Measurements from ENCODE around the gene PLS3.

The PLS3 gene

DNA sequence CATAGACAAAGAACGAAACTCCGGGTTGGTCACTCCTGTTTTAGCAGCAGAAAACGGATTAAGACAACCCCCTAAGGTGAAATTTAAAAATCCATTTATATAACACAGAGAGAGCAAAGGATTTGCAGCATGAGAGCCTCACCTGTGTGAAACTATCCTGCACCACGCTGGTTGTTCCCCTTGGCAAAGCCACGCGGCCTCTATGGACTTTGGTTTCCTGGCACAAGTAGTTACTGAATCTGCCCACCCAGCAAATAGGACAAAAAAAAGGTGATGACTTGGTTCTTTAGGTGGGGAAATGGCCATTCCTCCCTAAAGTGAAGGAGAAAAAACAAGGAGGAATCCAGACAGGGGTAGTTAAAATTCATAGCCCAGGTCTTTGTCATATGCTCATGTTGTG is 133.1 kb downstream of the PLS3 start:
- no peak overlapping the region for H3K4me2 ChIP-seq (ENCODE audit: low read depth, low read length, poor library complexity, severe bottlenecking)
- H3K36me3 ChIP-seq (ENCODE audit: low read length), result no peaks in the 10 kb centered on the region
- no peaks in the 10 kb centered on the region for H4K20me1 ChIP-seq (ENCODE audit: low read depth, low read length)
- H3K4me3 ChIP-seq (ENCODE audit: insufficient read depth, low read length, poor library complexity, severe bottlenecking), result no peak overlapping the region
- no peaks in the 10 kb centered on the region for H3K9me3 ChIP-seq (ENCODE audit: insufficient read depth, low read length)
- H3K9me2 ChIP-seq (replicated peaks; ENCODE audit: insufficient read depth, low read length), result no peaks in the 10 kb centered on the region
- no peaks in the 10 kb centered on the region for H3K79me2 ChIP-seq (ENCODE audit: insufficient read depth, low read length)
- no peak overlapping the region for H3K9ac ChIP-seq (ENCODE audit: low read length)
- no peak overlapping the region for H2AFZ ChIP-seq (ENCODE audit: low read depth, low read length, severe bottlenecking)
- no peaks in the 10 kb centered on the region for H3F3A ChIP-seq (ENCODE audit: insufficient read depth)
- H3K27me3 ChIP-seq (ENCODE audit: low read length), result no peaks in the 10 kb centered on the region
- H3K27ac ChIP-seq (ENCODE audit: low read depth, low read length), result no peak overlapping the region
- TF ChIP-seq CTCF (IDR thresholded peaks at IDR 0.05; ENCODE audit: insufficient read depth, low read length, poor library complexity, severe bottlenecking) (no peak), EZH2phosphoT487 (conservative IDR thresholded peaks at IDR 0.05; ENCODE audit: low read length) (no peak)

GRCh38 chrX:115696039-115696438 is 135.1 kb downstream of the PLS3 start:
- Histone ChIP-seq H3K27me3 (ENCODE audit: low read length) (no peaks in the 10 kb centered on the region), H3K9me3 (ENCODE audit: insufficient read depth, low read length) (no peaks in the 10 kb centered on the region), H4K20me1 (ENCODE audit: low read depth, low read length) (no peaks in the 10 kb centered on the region), H3K36me3 (ENCODE audit: low read length) (no peaks in the 10 kb centered on the region), H3K9me2 (replicated peaks; ENCODE audit: insufficient read depth, low read length) (no peaks in the 10 kb centered on the region), H3K79me2 (ENCODE audit: insufficient read depth, low read length) (no peaks in the 10 kb centered on the region), H3K4me3 (ENCODE audit: insufficient read depth, low read length, poor library complexity, severe bottlenecking) (no peak overlapping the region), H2AFZ (ENCODE audit: low read depth, low read length, severe bottlenecking) (no peak overlapping the region), H3K27ac (ENCODE audit: low read depth, low read length) (no peak overlapping the region), H3K4me2 (ENCODE audit: low read depth, low read length, poor library complexity, severe bottlenecking) (no peak overlapping the region), H3K9ac (ENCODE audit: low read length) (no peak overlapping the region), H3F3A (ENCODE audit: insufficient read depth) (no peaks in the 10 kb centered on the region)
- TF ChIP-seq EZH2phosphoT487 (conservative IDR thresholded peaks at IDR 0.05; ENCODE audit: low read length) (no peak), CTCF (IDR thresholded peaks at IDR 0.05; ENCODE audit: insufficient read depth, low read length, poor library complexity, severe bottlenecking) (no peak)

GRCh38 chrX:115696939-115697338 is 136.0 kb downstream of the PLS3 start:
- no peaks in the 10 kb centered on the region for H3K79me2 ChIP-seq (ENCODE audit: insufficient read depth, low read length)
- no peaks in the 10 kb centered on the region for H3K9me3 ChIP-seq (ENCODE audit: insufficient read depth, low read length)
- H3K9me2 ChIP-seq (replicated peaks; ENCODE audit: insufficient read depth, low read length), result no peaks in the 10 kb centered on the region
- H3K4me3 ChIP-seq (ENCODE audit: insufficient read depth, low read length, poor library complexity, severe bottlenecking), result no peak overlapping the region
- H3K9ac ChIP-seq (ENCODE audit: low read length), result no peak overlapping the region
- H3K27me3 ChIP-seq (ENCODE audit: low read length), result no peaks in the 10 kb centered on the region
- TF ChIP-seq CTCF (IDR thresholded peaks at IDR 0.05; ENCODE audit: insufficient read depth, low read length, poor library complexity, severe bottlenecking), result no peak
- TF ChIP-seq EZH2phosphoT487 (conservative IDR thresholded peaks at IDR 0.05; ENCODE audit: low read length), result no peak
- H3K36me3 ChIP-seq (ENCODE audit: low read length), result no peaks in the 10 kb centered on the region
- no peak overlapping the region for H3K27ac ChIP-seq (ENCODE audit: low read depth, low read length)
- no peak overlapping the region for H2AFZ ChIP-seq (ENCODE audit: low read depth, low read length, severe bottlenecking)
- no peak overlapping the region for H3K4me2 ChIP-seq (ENCODE audit: low read depth, low read length, poor library complexity, severe bottlenecking)
- no peaks in the 10 kb centered on the region for H4K20me1 ChIP-seq (ENCODE audit: low read depth, low read length)
- H3F3A ChIP-seq (ENCODE audit: insufficient read depth), result no peaks in the 10 kb centered on the region

DNA sequence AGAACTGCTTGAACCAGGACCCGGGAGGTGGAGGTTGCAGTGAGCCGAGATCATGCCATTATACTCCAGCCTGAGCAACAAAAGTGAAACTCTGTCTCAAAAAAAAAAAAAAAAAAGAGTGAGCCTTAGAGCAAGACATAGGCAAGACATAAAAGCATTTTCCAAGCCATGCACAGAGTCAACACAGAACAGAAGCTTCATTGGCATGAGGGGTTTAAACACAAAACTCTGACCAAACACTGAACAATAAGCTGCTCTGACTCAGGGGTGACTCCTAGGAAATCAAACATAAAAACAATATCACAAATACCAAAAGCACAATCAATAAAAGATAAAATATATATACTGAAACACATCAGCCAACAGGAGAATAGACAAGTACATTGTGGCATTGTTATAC is 136.8 kb downstream of the PLS3 start:
- no peaks in the 10 kb centered on the region for H3K27me3 ChIP-seq (ENCODE audit: low read length)
- H3K9ac ChIP-seq (ENCODE audit: low read length), result no peak overlapping the region
- no peak overlapping the region for H3K4me2 ChIP-seq (ENCODE audit: low read depth, low read length, poor library complexity, severe bottlenecking)
- H4K20me1 ChIP-seq (ENCODE audit: low read depth, low read length), result no peaks in the 10 kb centered on the region
- no peaks in the 10 kb centered on the region for H3K9me3 ChIP-seq (ENCODE audit: insufficient read depth, low read length)
- H3K9me2 ChIP-seq (replicated peaks; ENCODE audit: insufficient read depth, low read length), result no peaks in the 10 kb centered on the region
- no peak for TF ChIP-seq CTCF (IDR thresholded peaks at IDR 0.05; ENCODE audit: insufficient read depth, low read length, poor library complexity, severe bottlenecking)
- no peak for TF ChIP-seq EZH2phosphoT487 (conservative IDR thresholded peaks at IDR 0.05; ENCODE audit: low read length)
- H3K79me2 ChIP-seq (ENCODE audit: insufficient read depth, low read length), result no peaks in the 10 kb centered on the region
- H2AFZ ChIP-seq (ENCODE audit: low read depth, low read length, severe bottlenecking), result no peak overlapping the region
- no peaks in the 10 kb centered on the region for H3F3A ChIP-seq (ENCODE audit: insufficient read depth)
- no peak overlapping the region for H3K4me3 ChIP-seq (ENCODE audit: insufficient read depth, low read length, poor library complexity, severe bottlenecking)
- H3K36me3 ChIP-seq (ENCODE audit: low read length), result no peaks in the 10 kb centered on the region
- H3K27ac ChIP-seq (ENCODE audit: low read depth, low read length), result no peak overlapping the region
